SH-SY5Y (cell line): ENCODE results near the gene TENM4.

Experiments used
- GATA2 ChIP-seq: IDR thresholded peaks from 2 replicates; pipeline ENCODE4 v1.6.1; 2011; ENCODE audit warnings: mild to moderate bottlenecking, low read depth, low read length
- GATA3 ChIP-seq: IDR thresholded peaks from 2 replicates; pipeline ENCODE4 v1.6.1; 2011; ENCODE audit warnings: low read depth, mild to moderate bottlenecking, low read length, moderate library complexity

DNA sequence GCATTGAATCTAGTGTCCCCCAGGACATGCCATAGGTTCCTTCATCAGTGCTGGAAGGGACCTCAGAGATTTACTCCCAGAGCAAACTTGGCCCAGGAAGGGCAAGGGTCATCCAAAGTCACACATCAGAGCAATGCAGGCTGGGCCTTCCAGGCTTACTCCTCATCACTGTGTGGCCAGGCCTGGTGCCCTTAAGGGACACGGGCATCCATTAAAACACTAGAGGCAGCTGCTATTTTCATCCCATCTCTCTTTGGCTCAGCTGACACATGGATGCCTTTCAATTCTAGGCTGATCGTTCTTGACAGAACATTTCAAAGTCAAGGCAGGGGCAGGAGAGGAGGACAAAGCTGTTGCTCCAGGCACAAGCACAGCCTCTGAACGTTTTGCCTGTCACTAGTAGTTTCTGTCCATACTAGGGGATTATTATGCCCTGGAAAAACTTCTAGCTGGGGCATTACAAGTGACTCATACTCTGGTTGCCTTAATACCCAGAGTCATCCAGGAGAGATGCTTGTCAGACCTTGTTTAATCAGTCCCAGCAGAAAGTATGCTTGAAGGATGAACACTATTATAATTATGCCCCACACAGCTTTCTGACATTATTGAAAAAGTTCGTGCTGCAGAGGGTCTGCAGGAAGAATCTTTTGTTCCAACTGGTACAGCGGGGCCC lies 240.3 kb downstream of the TENM4 start:
- TF ChIP-seq GATA2 = no peak
- TF ChIP-seq GATA3 = no peak
